HG03108 (cell line): ENCODE measurements around the gene ONECUT1.

Experiments
- ATAC-seq: cut with Tn5 transposase; IDR thresholded peaks from one replicate; pipeline ENCODE4 v1.9.1; 2021; ENCODE audit warnings: moderate library complexity; ENCODE audit not compliant: unreplicated experiment

The ONECUT1 gene

DNA sequence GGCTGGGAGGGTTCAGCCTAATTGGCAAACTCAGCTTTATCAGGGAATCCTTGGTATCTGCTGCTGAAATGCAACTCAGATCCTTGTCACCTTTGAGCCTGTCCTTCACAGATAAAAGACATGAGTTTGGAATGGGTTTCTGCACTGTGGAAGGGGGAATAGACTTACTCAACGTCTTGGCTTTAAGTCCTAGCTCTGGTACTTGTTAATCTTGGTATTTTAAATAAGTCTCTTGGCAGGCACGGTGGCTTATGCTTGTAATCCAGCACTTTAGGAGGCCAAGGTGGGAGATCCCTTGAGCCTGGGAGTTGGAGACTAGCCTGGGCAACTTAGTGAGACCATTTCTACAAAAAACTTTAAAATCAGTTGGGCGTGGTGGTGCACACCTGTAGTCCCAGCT is 55.8 kb downstream of the ONECUT1 start:
- ATAC-seq = no peak

GRCh38 chr15:52733696-52734255 is 56.4 kb downstream of the ONECUT1 start:
- ATAC-seq = no peak

GRCh38 chr15:52733088-52733487 is 57.0 kb downstream of the ONECUT1 start:
- ATAC-seq = no peak

DNA sequence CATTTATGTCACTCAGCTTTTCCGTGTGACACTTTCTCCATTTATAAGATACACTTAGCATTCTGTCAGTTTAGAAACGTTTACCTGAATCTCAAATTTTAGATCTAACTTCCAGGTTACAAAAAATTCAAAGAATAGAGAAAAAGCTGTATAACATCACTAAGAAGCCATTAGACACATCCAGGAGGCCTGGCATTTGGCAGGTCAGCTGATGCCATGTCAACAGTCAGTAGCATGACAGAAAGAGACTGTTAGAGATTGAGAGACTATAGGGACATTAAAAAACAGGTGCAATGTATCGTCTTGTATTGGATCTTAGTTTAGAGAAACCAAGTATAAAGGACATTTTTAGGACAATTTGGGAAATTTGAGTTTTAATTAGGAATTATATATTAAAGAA is 57.6 kb downstream of the ONECUT1 start:
- no peak for ATAC-seq

- ATAC-seq = no peak
These were observed 58.2 kb downstream of the ONECUT1 start for GRCh38 chr15:52731732-52732470.

GRCh38 chr15:52731004-52731403 is 59.1 kb downstream of the ONECUT1 start:
- no peak for ATAC-seq

DNA sequence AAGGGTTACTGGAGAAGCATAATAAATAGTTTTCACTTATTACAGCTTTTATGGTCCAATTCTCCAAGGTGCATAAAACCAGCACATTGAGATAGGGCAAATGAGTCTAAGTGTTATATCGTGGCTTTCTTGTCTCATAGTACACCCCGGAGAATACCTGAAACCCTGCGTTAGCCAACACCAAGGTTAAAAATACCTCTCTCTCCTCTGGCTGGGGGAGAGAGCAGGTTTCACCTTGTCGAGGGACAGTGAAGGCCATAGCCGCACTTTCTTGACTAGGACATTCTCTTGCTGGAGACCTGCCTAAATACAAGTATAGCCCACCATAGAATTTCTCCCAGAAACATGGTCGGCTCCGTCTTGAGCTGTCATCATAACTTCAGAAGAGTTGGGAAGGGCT is 59.5 kb downstream of the ONECUT1 start:
- ATAC-seq = no peak

- peak; percentile 72 for ATAC-seq
These were observed 60.0 kb downstream of the ONECUT1 start for GRCh38 chr15:52730173-52730572.

DNA sequence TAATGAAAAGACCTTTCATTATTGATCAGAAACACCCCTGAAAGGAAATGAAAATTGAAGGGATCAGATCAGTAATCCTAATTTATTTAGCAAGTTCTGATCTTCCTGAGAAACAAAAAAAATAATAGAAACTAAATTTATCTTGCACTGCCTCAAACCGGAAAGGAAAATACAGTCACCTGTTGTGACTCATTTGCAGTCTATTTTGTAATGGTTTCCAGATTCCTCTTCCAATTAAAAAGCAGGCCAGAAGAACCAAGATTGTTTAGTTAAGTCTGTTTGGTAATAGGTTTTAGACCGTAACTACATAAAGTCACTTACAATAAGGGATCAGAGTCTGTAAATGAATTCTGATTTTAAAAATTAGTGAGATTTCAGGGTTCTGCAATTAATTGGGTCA is 61.2 kb downstream of the ONECUT1 start:
- ATAC-seq = no peak

DNA sequence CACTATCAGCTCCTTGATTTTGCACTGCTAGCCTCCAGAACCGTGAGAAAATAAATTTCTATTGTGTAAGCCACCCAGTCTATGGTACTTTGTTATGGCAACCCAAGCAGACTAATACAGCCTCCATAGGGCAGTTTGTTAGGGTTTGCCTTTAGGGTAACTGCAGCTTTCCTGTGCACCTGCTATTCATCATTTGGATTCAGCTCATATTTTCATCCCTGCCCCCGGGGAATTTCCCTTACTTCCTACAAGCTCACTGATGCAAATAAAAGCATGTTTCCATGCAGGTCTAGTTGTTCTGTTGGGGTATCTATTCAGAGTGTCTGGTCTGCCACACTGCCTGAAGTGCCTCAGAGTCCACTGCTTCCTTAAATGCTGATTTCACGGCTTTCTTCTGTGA is 62.3 kb downstream of the ONECUT1 start:
- ATAC-seq = no peak

GRCh38 chr15:52726195-52726594 is 63.9 kb downstream of the ONECUT1 start:
- no peak for ATAC-seq

- ATAC-seq = no peak
These were observed 71.6 kb downstream of the ONECUT1 start for GRCh38 chr15:52718551-52718950.

- ATAC-seq = no peak
These were observed 72.2 kb downstream of the ONECUT1 start for GRCh38 chr15:52717924-52718323.

DNA sequence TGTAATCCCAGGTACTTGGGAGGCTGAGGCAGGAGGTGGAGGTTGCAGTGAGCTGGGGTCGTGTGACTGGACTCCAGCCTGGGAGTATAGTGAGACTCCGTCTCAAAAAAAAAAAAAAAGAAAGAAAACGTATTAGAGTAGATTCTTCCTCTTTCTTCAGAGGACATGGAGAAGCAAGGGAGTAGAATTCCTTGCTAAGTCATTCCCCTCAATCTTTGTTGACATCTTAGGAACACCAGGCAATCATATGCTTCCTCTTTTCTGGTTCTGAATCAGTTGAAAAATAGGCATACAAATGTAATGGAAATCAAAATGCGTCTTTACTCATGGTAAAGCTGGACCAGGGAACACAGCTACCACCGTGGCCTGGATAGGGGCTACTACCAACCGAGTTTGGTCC is 72.7 kb downstream of the ONECUT1 start:
- no peak for ATAC-seq

DNA sequence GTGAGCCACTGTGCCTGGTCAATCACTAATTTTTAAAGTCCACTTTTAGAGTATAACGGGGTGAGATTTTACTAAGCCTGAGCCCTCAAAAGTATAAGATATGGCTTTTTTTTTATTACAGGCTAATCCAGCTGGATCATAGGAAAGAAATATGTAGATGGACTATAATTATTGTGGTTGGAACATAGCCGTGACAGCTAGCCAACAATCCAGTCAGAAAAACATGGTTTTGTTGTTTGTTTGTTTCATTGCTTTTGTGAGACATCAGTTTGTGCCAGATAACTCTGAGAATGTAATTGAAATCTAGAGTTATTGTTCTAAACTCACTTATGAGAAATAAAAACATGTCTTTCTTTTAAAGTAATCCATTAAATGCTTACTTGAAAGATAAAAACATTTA is 73.6 kb downstream of the ONECUT1 start:
- no peak for ATAC-seq

GRCh38 chr15:52715411-52715810 is 74.7 kb downstream of the ONECUT1 start:
- no peak for ATAC-seq

- ATAC-seq = no peak
These were observed 75.2 kb downstream of the ONECUT1 start for GRCh38 chr15:52714968-52715367.

DNA sequence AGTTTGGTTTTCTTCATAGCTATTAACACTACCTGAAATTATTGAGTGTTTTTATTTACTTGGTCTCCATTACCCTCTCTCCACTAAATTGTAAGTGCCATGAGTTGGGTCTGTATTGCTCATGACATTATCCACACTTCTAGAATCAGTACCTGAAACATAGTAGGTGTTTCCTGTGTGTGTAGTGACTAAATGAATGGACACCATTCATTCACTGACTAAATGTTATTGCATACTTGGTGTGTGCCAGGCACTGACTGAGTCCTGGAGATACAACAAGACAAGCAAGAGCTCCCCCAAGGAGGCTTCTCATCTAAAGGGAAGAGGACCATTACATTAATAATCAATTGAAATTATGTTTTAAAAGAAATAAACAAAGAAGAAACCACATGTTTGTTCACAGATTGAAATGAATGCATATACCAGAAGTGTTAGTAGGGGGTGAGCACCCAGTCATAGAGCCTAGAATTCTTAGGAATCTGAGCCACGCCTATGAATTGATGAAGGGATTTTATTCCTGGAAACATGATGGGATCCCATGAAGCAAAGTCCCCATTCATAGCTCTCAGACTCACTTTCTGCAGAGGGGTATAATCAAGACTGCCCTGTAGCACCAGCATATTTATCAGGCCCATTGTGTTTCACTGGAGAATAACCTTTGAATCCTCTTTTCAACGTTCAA is 79.3 kb downstream of the ONECUT1 start:
- ATAC-seq = no peak

DNA sequence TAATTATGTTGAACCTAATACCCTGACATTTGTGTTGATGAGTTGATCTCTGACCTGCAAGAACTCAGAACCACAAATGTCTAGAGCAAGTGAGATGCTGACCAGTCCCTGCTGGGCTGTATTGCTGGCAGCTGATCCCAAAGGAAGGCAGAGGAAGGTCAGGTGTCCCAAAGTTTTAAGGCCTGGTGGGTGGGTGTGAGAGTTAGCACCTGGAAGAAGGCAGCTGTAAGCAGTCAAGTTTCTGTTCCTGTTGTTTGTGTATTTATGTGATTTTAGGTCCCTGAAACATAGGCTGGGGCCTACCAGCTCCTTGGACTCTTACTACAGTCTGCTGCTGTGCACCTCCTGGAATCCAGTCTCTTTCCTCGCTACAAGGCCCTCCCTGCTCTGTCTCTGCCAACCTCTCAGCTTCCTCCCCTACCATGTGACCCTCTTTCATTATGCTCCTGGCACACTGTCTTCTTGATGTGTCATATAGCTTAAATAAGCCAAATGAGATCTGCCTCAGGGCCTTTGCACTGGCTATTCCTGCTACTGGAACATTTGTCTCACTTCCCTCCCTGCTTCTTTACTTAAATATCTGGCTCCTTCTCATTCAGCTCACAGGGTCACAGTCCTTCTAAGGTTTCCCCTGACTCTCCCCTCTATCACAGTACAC is 80.0 kb downstream of the ONECUT1 start:
- ATAC-seq = no peak

- ATAC-seq = peak; percentile 85
These were observed 80.8 kb downstream of the ONECUT1 start for GRCh38 chr15:52709187-52709981.
